ENCODE measurements around the gene SCFD2. TPM values are rescaled to one million over a fixed set of nuclear protein-coding genes. Genes with fewer than 3 reads are reported as not detected.

The SCFD2 gene
- total RNA-seq, 1 donor from 2014 or later: 17.2 TPM

GRCh38 chr4:52956691-52957090, 409.2 kb downstream of the SCFD2 start:
- H3K4me1 Mint-ChIP-seq (ENCODE audit: low read depth, unreplicated experiment): peaks cover 38% of the 10 kb centered on the region
- peaks cover 5% of the 10 kb centered on the region for H3K36me3 Mint-ChIP-seq (ENCODE audit: unreplicated experiment)
- peak overlapping the region; percentile 100 for H3K27ac Mint-ChIP-seq (ENCODE audit: unreplicated experiment)
- peak overlapping the region; percentile 74 for H3K4me3 Mint-ChIP-seq (ENCODE audit: unreplicated experiment)
- TF ChIP-seq CTCF (IDR thresholded peaks at IDR 0.05; ENCODE audit: partially characterized antibody, unreplicated experiment): no peak
- DNase-seq: no peak
- peaks cover 17% of the 10 kb centered on the region for H3K27me3 Mint-ChIP-seq (ENCODE audit: unreplicated experiment)
- peaks cover 16% of the 10 kb centered on the region for H3K9me3 Mint-ChIP-seq (ENCODE audit: unreplicated experiment)

- TF ChIP-seq CTCF (IDR thresholded peaks at IDR 0.05; ENCODE audit: partially characterized antibody, unreplicated experiment): no peak
- H3K36me3 Mint-ChIP-seq (ENCODE audit: unreplicated experiment): peaks cover 5% of the 10 kb centered on the region
Observed at GRCh38 chr4:52954560-52955170, 411.2 kb downstream of the SCFD2 start.

DNA sequence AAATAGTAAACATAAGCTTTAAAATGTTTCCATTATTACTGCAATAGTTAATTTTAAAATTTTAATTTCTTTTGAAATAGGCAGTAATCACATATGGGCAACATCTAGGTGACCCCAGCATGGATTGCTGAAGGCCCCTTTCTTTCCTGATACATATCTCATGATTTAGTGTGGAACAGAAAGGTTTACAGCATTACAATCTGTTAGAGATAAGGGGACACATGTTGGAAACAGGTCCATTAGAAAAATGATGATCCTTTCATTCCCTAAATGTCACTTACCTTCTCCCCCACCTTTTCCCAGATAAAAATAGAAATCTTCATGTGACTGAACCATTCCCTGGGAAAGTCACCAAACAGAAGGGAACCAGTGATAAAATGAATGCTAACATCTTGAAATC, 413.3 kb downstream of the SCFD2 start:
- Mint-ChIP-seq H3K4me1 (ENCODE audit: low read depth, unreplicated experiment) (peaks cover 45% of the 10 kb centered on the region), H3K27ac (ENCODE audit: unreplicated experiment) (no peak overlapping the region), H3K36me3 (ENCODE audit: unreplicated experiment) (peaks cover 5% of the 10 kb centered on the region), H3K27me3 (ENCODE audit: unreplicated experiment) (peaks cover 14% of the 10 kb centered on the region), H3K4me3 (ENCODE audit: unreplicated experiment) (no peak overlapping the region), H3K9me3 (ENCODE audit: unreplicated experiment) (peaks cover 14% of the 10 kb centered on the region)
- TF ChIP-seq CTCF (IDR thresholded peaks at IDR 0.05; ENCODE audit: partially characterized antibody, unreplicated experiment): no peak
- no peak for DNase-seq

More at GRCh38 chr4:52954560-52955170, 411.2 kb downstream of the SCFD2 start:
- no peak for DNase-seq
- H3K9me3 Mint-ChIP-seq (ENCODE audit: unreplicated experiment): peaks cover 16% of the 10 kb centered on the region
- peaks cover 42% of the 10 kb centered on the region for H3K4me1 Mint-ChIP-seq (ENCODE audit: low read depth, unreplicated experiment)
- H3K4me3 Mint-ChIP-seq (ENCODE audit: unreplicated experiment): no peak overlapping the region
- peak overlapping the region; percentile 77 for H3K27ac Mint-ChIP-seq (ENCODE audit: unreplicated experiment)
- peaks cover 17% of the 10 kb centered on the region for H3K27me3 Mint-ChIP-seq (ENCODE audit: unreplicated experiment)

GRCh38 chr4:52951016-52951415, 414.8 kb downstream of the SCFD2 start:
- Mint-ChIP-seq H3K27me3 (ENCODE audit: unreplicated experiment) (peaks cover 2% of the 10 kb centered on the region), H3K36me3 (ENCODE audit: unreplicated experiment) (no peaks in the 10 kb centered on the region)

More at GRCh38 chr4:52951016-52951415, 414.8 kb downstream of the SCFD2 start:
- peaks cover 42% of the 10 kb centered on the region for H3K4me1 Mint-ChIP-seq (ENCODE audit: low read depth, unreplicated experiment)
- no peak for DNase-seq
- TF ChIP-seq CTCF (IDR thresholded peaks at IDR 0.05; ENCODE audit: partially characterized antibody, unreplicated experiment): no peak
- no peak overlapping the region for H3K4me3 Mint-ChIP-seq (ENCODE audit: unreplicated experiment)
- H3K9me3 Mint-ChIP-seq (ENCODE audit: unreplicated experiment): peaks cover 4% of the 10 kb centered on the region
- no peak overlapping the region for H3K27ac Mint-ChIP-seq (ENCODE audit: unreplicated experiment)

Data from glutamatergic neuron (in vitro differentiated cells).